CD4-positive, alpha-beta T cell treated with Interleukin-4 for 4 hours (primary cell): ENCODE results near the gene CBL.

Experiments used
- DNase-seq: peaks from one replicate; pipeline ENCODE4 v3.0.0-alpha.2; 2020

The CBL gene

GRCh38 chr11:119315131-119316015 lies 109.2 kb downstream of the CBL start:
- peak; percentile 29 for DNase-seq

- DNase-seq, result no peak
Observed at GRCh38 chr11:119316016-119316728, 110.0 kb downstream of the CBL start.

- DNase-seq, result no peak
Observed at GRCh38 chr11:119316729-119317591, 110.8 kb downstream of the CBL start, which contains the start of gene MCAM. Gene MCAM (minus strand): TSS chr11:119317130. CDS start chr11:119317101, 29 bp downstream.

GRCh38 chr11:119317592-119318239 lies 111.6 kb downstream of the CBL start:
- DNase-seq, result no peak

GRCh38 chr11:119318240-119319135 lies 112.3 kb downstream of the CBL start:
- DNase-seq, result peak; percentile 23

GRCh38 chr11:119319136-119319699 lies 113.1 kb downstream of the CBL start:
- no peak for DNase-seq

GRCh38 chr11:119319700-119320239 lies 113.6 kb downstream of the CBL start:
- DNase-seq, result no peak

GRCh38 chr11:119320240-119320775 lies 114.2 kb downstream of the CBL start:
- DNase-seq, result no peak

- DNase-seq, result peak; percentile 23
Observed at GRCh38 chr11:119320776-119321524, 114.8 kb downstream of the CBL start.

GRCh38 chr11:119322360-119322739 lies 116.2 kb downstream of the CBL start:
- no peak for DNase-seq

- no peak for DNase-seq
Observed at GRCh38 chr11:119322921-119323531, 116.9 kb downstream of the CBL start.

- peak; percentile 67 for DNase-seq
Observed at GRCh38 chr11:119323532-119324033, 117.4 kb downstream of the CBL start.

- no peak for DNase-seq
Observed at GRCh38 chr11:119324189-119324588, 118.0 kb downstream of the CBL start.

- no peak for DNase-seq
Observed at GRCh38 chr11:119329320-119329719, 123.2 kb downstream of the CBL start.

- no peak for DNase-seq
Observed at GRCh38 chr11:119330237-119330636, 124.1 kb downstream of the CBL start.

GRCh38 chr11:119332111-119332765 lies 126.1 kb downstream of the CBL start:
- DNase-seq, result no peak

GRCh38 chr11:119334174-119334930 lies 128.2 kb downstream of the CBL start, which contains the start of gene RNF26:
Gene RNF26 (plus strand): TSS chr11:119334527. CDS start chr11:119335123, 596 bp downstream.
- DNase-seq, result peak; percentile 96
